ENCODE results near the gene CHST3. TPM values are rescaled to one million over a fixed set of nuclear protein-coding genes. Genes with fewer than 3 reads are reported as not detected.
A peak's percentile ranks its signal among the peaks of the same experiment; 100 is the strongest.

The CHST3 gene
- polyA plus RNA-seq, 1 donor from 2014 or later, result 4.1 TPM

- H3F3A ChIP-seq (ENCODE audit: insufficient read depth, low read length, poor library complexity, severe bottlenecking), result no peaks in the 10 kb centered on the region
- H3K36me3 ChIP-seq (ENCODE audit: insufficient read depth, low read length), result no peaks in the 10 kb centered on the region
- H3K9me3 ChIP-seq (ENCODE audit: low read length), result no peaks in the 10 kb centered on the region
- no peak overlapping the region for H2AFZ ChIP-seq (ENCODE audit: low read depth, low read length)
- TF ChIP-seq EP300 (conservative IDR thresholded peaks at IDR 0.05; ENCODE audit: poor library complexity, severe bottlenecking) (no peak), POLR2AphosphoS5 (IDR thresholded peaks at IDR 0.05) (no peak), CTCF (IDR thresholded peaks at IDR 0.05; ENCODE audit: poor library complexity, severe bottlenecking) (peak; percentile 17)
- no peak overlapping the region for H3K4me2 ChIP-seq (ENCODE audit: low read length)
- H3K79me2 ChIP-seq (replicated peaks; ENCODE audit: insufficient read depth, low read length), result no peaks in the 10 kb centered on the region
- H3K9ac ChIP-seq (ENCODE audit: low read length), result no peak overlapping the region
- H3K27me3 ChIP-seq (ENCODE audit: insufficient read depth, low read depth, low read length), result no peaks in the 10 kb centered on the region
- no peak overlapping the region for H3K4me3 ChIP-seq (ENCODE audit: low read length)
- H3K27ac ChIP-seq (ENCODE audit: low read length), result no peak overlapping the region
- no peaks in the 10 kb centered on the region for H3K9me2 ChIP-seq (ENCODE audit: insufficient read depth, low read length)
- no peaks in the 10 kb centered on the region for H4K20me1 ChIP-seq (ENCODE audit: insufficient read depth)
These were observed 6.5 kb upstream of the CHST3 start for GRCh38 chr10:71957546-71958275.

GRCh38 chr10:71959526-71959925, 4.7 kb upstream of the CHST3 start:
- no peak overlapping the region for H2AFZ ChIP-seq (ENCODE audit: low read depth, low read length)
- H3K9me2 ChIP-seq (ENCODE audit: insufficient read depth, low read length), result no peaks in the 10 kb centered on the region
- no peak overlapping the region for H3K4me2 ChIP-seq (ENCODE audit: low read length)
- no peak overlapping the region for H3K4me3 ChIP-seq (ENCODE audit: low read length)
- peaks cover 14% of the 10 kb centered on the region for H3K27me3 ChIP-seq (ENCODE audit: insufficient read depth, low read depth, low read length)
- H4K20me1 ChIP-seq (ENCODE audit: insufficient read depth), result no peaks in the 10 kb centered on the region
- H3K36me3 ChIP-seq (ENCODE audit: insufficient read depth, low read length), result no peaks in the 10 kb centered on the region
- H3K9ac ChIP-seq (ENCODE audit: low read length), result no peak overlapping the region
- no peaks in the 10 kb centered on the region for H3K9me3 ChIP-seq (ENCODE audit: low read length)
- no peak for TF ChIP-seq POLR2AphosphoS5 (IDR thresholded peaks at IDR 0.05)
- no peak for TF ChIP-seq RAD21 (conservative IDR thresholded peaks at IDR 0.05)
- no peak for TF ChIP-seq CTCF (IDR thresholded peaks at IDR 0.05; ENCODE audit: poor library complexity, severe bottlenecking)
- no peak for TF ChIP-seq TAF1 (IDR thresholded peaks at IDR 0.05; ENCODE audit: low read depth)
- no peak for TF ChIP-seq EZH2 (IDR thresholded peaks at IDR 0.05; ENCODE audit: borderline replicate concordance, insufficient read depth, low read length, poor library complexity, severe bottlenecking)
- no peak for TF ChIP-seq MXI1 (conservative IDR thresholded peaks at IDR 0.05; ENCODE audit: poor library complexity, severe bottlenecking)
- TF ChIP-seq REST (IDR thresholded peaks at IDR 0.05; ENCODE audit: borderline replicate concordance), result no peak
- TF ChIP-seq EP300 (conservative IDR thresholded peaks at IDR 0.05; ENCODE audit: poor library complexity, severe bottlenecking), result no peak
- TF ChIP-seq SMC3 (conservative IDR thresholded peaks at IDR 0.05; ENCODE audit: poor library complexity), result no peak
- no peak overlapping the region for H3K27ac ChIP-seq (ENCODE audit: low read length)
- H3K79me2 ChIP-seq (replicated peaks; ENCODE audit: insufficient read depth, low read length), result no peaks in the 10 kb centered on the region
- no peaks in the 10 kb centered on the region for H3F3A ChIP-seq (ENCODE audit: insufficient read depth, low read length, poor library complexity, severe bottlenecking)
